Urothelium cell line (cell line): ENCODE results near the gene RASAL3.

ENCODE experiments used
- DNase-seq: peaks from one replicate; pipeline ENCODE4 v3.0.0; 2011; ENCODE audit warnings: low spot score, mixed read lengths
- FAIRE-seq: peaks from 2 replicates; lab custom pipeline; 2011; peaks lifted over from hg19 to GRCh38; lab: Jason Lieb, UNC

The RASAL3 gene

GRCh38 chr19:15449620-15450527, 14.5 kb downstream of the RASAL3 start, which contains the start of gene WIZ:
Gene WIZ (minus strand): TSS chr19:15449956. CDS start chr19:15448307, 1,649 bp downstream.
- peak; percentile 86 for DNase-seq
- no peak for FAIRE-seq

- FAIRE-seq (no peak), DNase-seq (no peak)
Measured at GRCh38 chr19:15448778-15449619, 15.3 kb downstream of the RASAL3 start.

GRCh38 chr19:15448044-15448777, 16.1 kb downstream of the RASAL3 start:
- DNase-seq, result no peak
- FAIRE-seq, result no peak

GRCh38 chr19:15447057-15447456, 17.3 kb downstream of the RASAL3 start:
- FAIRE-seq, result no peak

GRCh38 chr19:15445807-15446376, 18.5 kb downstream of the RASAL3 start:
- FAIRE-seq, result no peak
- no peak for DNase-seq

More at GRCh38 chr19:15447057-15447456, 17.3 kb downstream of the RASAL3 start:
- DNase-seq, result no peak

GRCh38 chr19:15445227-15445605, 19.1 kb downstream of the RASAL3 start:
- DNase-seq (no peak), FAIRE-seq (no peak)

- DNase-seq (no peak), FAIRE-seq (no peak)
Measured at GRCh38 chr19:15444505-15445226, 19.7 kb downstream of the RASAL3 start.

- DNase-seq (no peak), FAIRE-seq (no peak)
Measured at GRCh38 chr19:15443838-15444237, 20.5 kb downstream of the RASAL3 start.

- FAIRE-seq (no peak), DNase-seq (no peak)
Measured at GRCh38 chr19:15443325-15443724, 21.0 kb downstream of the RASAL3 start.

GRCh38 chr19:15442142-15442920, 22.0 kb downstream of the RASAL3 start:
- FAIRE-seq (no peak), DNase-seq (no peak)

GRCh38 chr19:15441317-15441716, 23.0 kb downstream of the RASAL3 start:
- FAIRE-seq, result no peak

GRCh38 chr19:15439821-15440641, 24.3 kb downstream of the RASAL3 start:
- no peak for FAIRE-seq
- no peak for DNase-seq

More at GRCh38 chr19:15441317-15441716, 23.0 kb downstream of the RASAL3 start:
- no peak for DNase-seq

GRCh38 chr19:15439078-15439799, 25.1 kb downstream of the RASAL3 start:
- no peak for FAIRE-seq

GRCh38 chr19:15438577-15438976, 25.8 kb downstream of the RASAL3 start:
- FAIRE-seq (no peak), DNase-seq (no peak)

More at GRCh38 chr19:15439078-15439799, 25.1 kb downstream of the RASAL3 start:
- no peak for DNase-seq

- DNase-seq (no peak), FAIRE-seq (no peak)
Measured at GRCh38 chr19:15438124-15438496, 26.2 kb downstream of the RASAL3 start.

- FAIRE-seq (no peak), DNase-seq (no peak)
Measured at GRCh38 chr19:15437355-15438123, 26.8 kb downstream of the RASAL3 start.

GRCh38 chr19:15436826-15437110, 27.6 kb downstream of the RASAL3 start:
- FAIRE-seq (no peak), DNase-seq (no peak)
